Sciatic nerve (tissue), 2 donors: ENCODE data around the gene TOPORS. TPM values are rescaled to one million over a fixed set of nuclear protein-coding genes. Genes with fewer than 3 reads are reported as not detected.
"Not testable (repeated sequence)": the region's sequence is repeated elsewhere in the genome, so short reads cannot be mapped to it uniquely, and the experiment has no call there.

Experiments
- ATAC-seq: fragments of 200-7000 bp; cut with Tn5 transposase; one replicate; pipeline ENCODE4 v1.9.1; 2020; ENCODE audit warnings: mild to moderate bottlenecking, moderate library complexity
- DNase-seq: peaks from one replicate; pipeline ENCODE4 v3.0.0-alpha.2; 2020; ENCODE audit warnings: low spot score
- intact Hi-C: fragments of 100-400 bp; cut with DNase I; formaldehyde crosslinking; loops from one replicate; pipeline ENCODE4 v1.14.2; 2022
- total RNA-seq: library from RNA; stranded (reverse); fragmentation: NEBNext Ultra II Directional; extraction: Animal tissue kit (Norgen Biotek cat#: 25700); gene quantifications from one replicate; pipeline ENCODE4 v1.2.1, GENCODE V29; 2021
- donor health status: DM: no; HTN: no; CAD: no.
- donor health status: DM: no; HTN: no; CAD: no.

TOPORS gene
- 19.3 TPM for total RNA-seq

GRCh38 chr9:32552172-32552872 lies at the start of gene TOPORS, which contains the start of gene SMIM27:
TOPORS (minus strand) TSS chr9:32552586; CDS start chr9:32552436, 150 bp downstream.
SMIM27 (plus strand) TSS chr9:32552327; CDS start chr9:32552435, 108 bp downstream.
- intact Hi-C loops, result no loop called here
- DNase-seq, result peak; percentile 95
- ATAC-seq, result peak; percentile 98

- DNase-seq, intact Hi-C loops, ATAC-seq: not testable (repeated sequence)
Measured at GRCh38 chr9:32599021-32599420, 46.6 kb upstream of the TOPORS start.

- DNase-seq, result no peak
- no peak for ATAC-seq
- intact Hi-C loops, result no loop called here
Measured at GRCh38 chr9:32596936-32597335, 44.5 kb upstream of the TOPORS start.

- DNase-seq (no peak), ATAC-seq (no peak)
- intact Hi-C loops, result no loop called here
Measured at GRCh38 chr9:32596096-32596865, 43.9 kb upstream of the TOPORS start.

GRCh38 chr9:32590898-32591297 lies 38.5 kb upstream of the TOPORS start:
- intact Hi-C loops, result no loop called here
- DNase-seq (no peak), ATAC-seq (no peak)

- no peak for ATAC-seq
- intact Hi-C loops, result no loop called here
Measured at GRCh38 chr9:32590476-32590875, 38.1 kb upstream of the TOPORS start.

GRCh38 chr9:32589083-32589723 lies 36.8 kb upstream of the TOPORS start:
- intact Hi-C loops, result loop anchor here (5.0 kb wide), 1 partner anchor 378 kb away; no protein-coding TSS in a partner anchor
- DNase-seq, result no peak
- no peak for ATAC-seq

More at GRCh38 chr9:32590476-32590875, 38.1 kb upstream of the TOPORS start:
- DNase-seq, result no peak

- ATAC-seq (no peak), DNase-seq (no peak)
- intact Hi-C loops, result loop anchor here (5.0 kb wide), 1 partner anchor 379 kb away; no protein-coding TSS in a partner anchor
Measured at GRCh38 chr9:32587901-32588300, 35.5 kb upstream of the TOPORS start.

- DNase-seq, result no peak
- intact Hi-C loops, result loop anchor here (5.0 kb wide), 1 partner anchor 383 kb away; no protein-coding TSS in a partner anchor
- ATAC-seq, result no peak
Measured at GRCh38 chr9:32584784-32585183, 32.4 kb upstream of the TOPORS start.

- intact Hi-C loops, result no loop called here
- DNase-seq, result no peak
- ATAC-seq, result no peak
Measured at GRCh38 chr9:32581512-32582143, 29.2 kb upstream of the TOPORS start.

GRCh38 chr9:32580631-32581300 lies 28.4 kb upstream of the TOPORS start:
- no peak for ATAC-seq
- no peak for DNase-seq
- intact Hi-C loops, result no loop called here

GRCh38 chr9:32579706-32580331 lies 27.4 kb upstream of the TOPORS start:
- ATAC-seq (peak; percentile 51), DNase-seq (peak; percentile 88)
- intact Hi-C loops, result loop anchor here (5.0 kb wide), 1 partner anchor 198 kb away; the partner anchor contains the start of gene ACO1

GRCh38 chr9:32578976-32579375 lies 26.6 kb upstream of the TOPORS start:
- intact Hi-C loops, result loop anchor here (5.0 kb wide), 1 partner anchor 197 kb away; the partner anchor contains the start of gene ACO1
- ATAC-seq (no peak), DNase-seq (no peak)

GRCh38 chr9:32577316-32577715 lies 24.9 kb upstream of the TOPORS start:
- intact Hi-C loops, result loop anchor here (5.0 kb wide), 1 partner anchor 195 kb away; the partner anchor contains the start of gene ACO1
- ATAC-seq, result no peak
- DNase-seq, result no peak

- no peak for ATAC-seq
- DNase-seq, result no peak
- intact Hi-C loops, result loop anchor here (5.0 kb wide), 1 partner anchor 193 kb away; the partner anchor contains the start of gene ACO1
Measured at GRCh38 chr9:32574858-32575257, 22.5 kb upstream of the TOPORS start.

- intact Hi-C loops, result no loop called here
- ATAC-seq, result no peak
- DNase-seq, result no peak
Measured at GRCh38 chr9:32573821-32574220, 21.4 kb upstream of the TOPORS start.

- ATAC-seq (peak; percentile 99), DNase-seq (peak; percentile 96)
- intact Hi-C loops, result no loop called here
Measured at GRCh38 chr9:32572900-32573523, 20.6 kb upstream of the TOPORS start, which contains the start of gene NDUFB6. NDUFB6 (minus strand) TSS chr9:32573159; CDS start chr9:32573060, 99 bp downstream.
